Stimulated activated CD4-positive, alpha-beta T cell treated with anti-CD3 and anti-CD28 coated beads, Interleukin-15, amount 100 ng/mL, for 24 hours (primary cell): ENCODE data around the gene HLA-DRB5.
"Not testable (repeated sequence)": the region's sequence is repeated elsewhere in the genome, so short reads cannot be mapped to it uniquely, and the experiment has no call there.

Source experiments
- DNase-seq: peaks from one replicate; pipeline ENCODE4 v3.0.0-alpha.2; 2020

HLA-DRB5 gene

GRCh38 chr6:32492351-32492750 lies 37.7 kb downstream of the HLA-DRB5 start:
- DNase-seq = no peak

- DNase-seq = no peak
Observed at GRCh38 chr6:32491700-32492099, 38.4 kb downstream of the HLA-DRB5 start.

DNA sequence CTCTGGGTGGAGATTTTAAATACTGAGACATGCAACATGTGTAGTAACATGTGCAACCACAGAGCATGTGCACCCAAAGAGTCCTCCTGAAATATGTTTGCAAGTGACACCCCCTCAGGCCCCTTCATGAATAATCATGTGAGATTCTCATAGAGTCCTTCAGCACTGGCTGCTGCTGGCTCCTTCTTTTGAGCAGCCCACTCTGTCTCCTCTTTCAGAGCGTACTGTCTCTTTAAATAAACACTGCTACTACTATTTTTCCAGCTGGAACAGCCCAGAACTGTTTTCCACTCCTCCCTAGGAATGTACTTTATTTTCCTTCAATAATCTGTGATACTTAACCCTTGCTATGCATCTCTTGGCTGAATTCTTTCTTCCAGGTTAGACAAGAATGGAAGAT lies 42.0 kb downstream of the HLA-DRB5 start:
- no peak for DNase-seq

DNA sequence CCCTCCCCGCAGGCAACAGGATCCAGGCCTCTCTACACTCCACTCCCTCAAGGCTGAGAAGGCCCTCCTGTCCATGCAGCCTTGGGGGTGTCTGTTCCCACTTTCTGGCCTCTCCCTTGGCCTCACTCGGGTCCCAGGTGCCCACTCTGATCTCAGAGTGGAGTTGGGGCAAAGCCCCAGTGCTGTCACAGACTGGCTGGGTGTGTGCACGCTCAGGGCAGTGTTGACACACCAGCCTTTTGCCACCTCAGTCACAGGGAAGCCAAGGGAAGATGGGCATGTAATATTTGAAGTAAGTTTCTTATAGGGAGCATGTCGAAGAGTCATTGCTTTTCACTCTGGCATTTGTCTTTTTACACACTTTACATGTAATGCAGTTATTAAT lies 45.5 kb downstream of the HLA-DRB5 start:
- DNase-seq = no peak

DNA sequence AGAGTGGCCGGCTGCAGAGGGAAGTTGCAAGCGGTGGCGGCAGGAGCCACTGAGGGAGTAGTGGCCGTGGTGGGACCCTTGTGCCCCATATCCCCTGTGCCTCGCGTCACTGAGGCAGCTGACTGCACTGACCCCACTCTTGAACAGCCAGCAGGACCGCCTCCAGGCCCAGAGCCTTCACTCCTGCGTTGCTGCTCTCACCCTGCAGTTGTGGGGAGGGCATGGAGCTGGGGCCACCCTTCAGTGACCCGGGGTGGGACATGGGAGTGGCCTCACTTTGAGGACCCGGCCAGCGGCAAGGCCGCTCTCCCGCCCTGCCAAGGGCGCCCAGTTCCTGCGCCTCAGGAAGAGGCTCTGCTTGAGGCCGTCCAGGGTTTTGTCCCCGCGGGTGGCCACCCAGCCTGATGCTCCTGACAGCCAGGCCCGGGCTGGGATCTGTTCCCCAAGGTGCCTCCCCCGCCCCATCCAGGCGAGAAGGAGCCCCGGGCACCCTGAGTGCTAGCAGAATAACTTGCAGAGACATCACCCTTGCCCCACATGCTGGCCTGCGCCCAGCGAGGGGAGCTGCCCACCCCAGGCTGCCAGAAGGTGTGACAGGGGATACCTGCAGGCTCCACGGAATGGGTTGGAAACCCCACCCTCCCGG lies 46.0 kb downstream of the HLA-DRB5 start:
- no peak for DNase-seq

DNA sequence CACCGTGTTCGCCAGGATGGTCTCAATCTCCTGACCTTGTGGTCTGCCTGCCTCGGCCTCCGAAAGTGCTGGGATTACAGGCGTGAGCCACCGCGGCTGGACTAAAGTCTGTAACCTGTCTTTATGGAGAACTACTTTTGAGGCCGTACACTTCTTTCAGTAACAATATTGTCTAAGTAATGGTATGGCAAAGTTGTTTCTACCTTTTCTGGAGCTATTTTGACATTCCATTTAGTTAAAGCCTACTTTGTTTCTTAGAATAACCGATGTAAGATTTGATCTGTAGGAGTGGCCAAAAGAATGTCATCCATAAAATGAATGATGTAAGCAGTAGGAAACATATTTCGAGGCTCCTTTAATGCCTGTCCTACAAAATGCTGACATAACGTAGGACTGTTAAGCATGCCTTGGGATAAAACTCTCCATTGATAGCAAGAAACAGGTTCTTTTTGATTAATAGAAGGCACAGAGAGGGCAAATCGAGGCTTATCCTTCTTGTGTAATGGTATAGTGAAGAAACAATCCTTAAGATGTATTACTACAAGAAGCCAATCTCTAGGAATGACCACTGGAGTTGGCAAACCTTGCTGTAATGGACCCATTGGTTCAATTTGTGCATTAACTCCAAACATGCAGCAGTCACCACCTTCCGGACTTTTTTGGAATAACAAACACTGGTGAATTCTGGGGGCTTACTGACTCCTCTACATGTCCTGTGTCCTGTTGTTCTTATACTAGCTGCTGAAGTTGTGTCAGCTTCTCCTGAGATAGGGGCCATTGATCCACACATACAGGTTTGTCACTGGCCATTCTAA lies 54.5 kb downstream of the HLA-DRB5 start:
- no peak for DNase-seq

GRCh38 chr6:32473376-32474348 lies 56.4 kb downstream of the HLA-DRB5 start:
- DNase-seq = not testable (repeated sequence)

DNA sequence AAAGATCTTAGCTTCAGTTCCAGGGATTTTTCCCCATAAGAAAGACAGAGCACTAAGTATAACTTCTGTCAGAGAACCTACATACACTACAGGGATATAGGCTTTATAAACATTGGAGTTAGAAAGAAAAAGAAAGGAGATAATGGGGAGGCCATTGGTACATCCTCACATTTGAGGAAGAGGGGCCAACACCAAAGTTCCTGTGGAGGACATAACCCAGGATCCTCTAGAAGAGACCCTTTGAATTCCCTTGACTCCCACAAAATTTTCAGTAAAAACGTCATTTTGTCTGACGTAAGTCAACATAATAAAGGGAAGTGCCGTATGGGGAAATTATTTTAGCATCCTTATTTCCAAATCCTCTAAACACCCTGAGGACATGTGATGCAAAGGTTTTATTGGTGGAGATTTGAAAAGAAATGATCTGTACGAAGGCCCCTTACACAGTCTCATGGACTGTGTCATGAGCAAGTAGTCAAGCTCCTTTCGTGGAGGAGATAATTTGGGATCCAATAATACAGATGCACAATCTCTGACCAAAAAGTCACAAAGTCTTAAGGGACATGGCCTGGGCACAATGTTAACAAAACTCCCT lies 57.2 kb downstream of the HLA-DRB5 start:
- no peak for DNase-seq

DNA sequence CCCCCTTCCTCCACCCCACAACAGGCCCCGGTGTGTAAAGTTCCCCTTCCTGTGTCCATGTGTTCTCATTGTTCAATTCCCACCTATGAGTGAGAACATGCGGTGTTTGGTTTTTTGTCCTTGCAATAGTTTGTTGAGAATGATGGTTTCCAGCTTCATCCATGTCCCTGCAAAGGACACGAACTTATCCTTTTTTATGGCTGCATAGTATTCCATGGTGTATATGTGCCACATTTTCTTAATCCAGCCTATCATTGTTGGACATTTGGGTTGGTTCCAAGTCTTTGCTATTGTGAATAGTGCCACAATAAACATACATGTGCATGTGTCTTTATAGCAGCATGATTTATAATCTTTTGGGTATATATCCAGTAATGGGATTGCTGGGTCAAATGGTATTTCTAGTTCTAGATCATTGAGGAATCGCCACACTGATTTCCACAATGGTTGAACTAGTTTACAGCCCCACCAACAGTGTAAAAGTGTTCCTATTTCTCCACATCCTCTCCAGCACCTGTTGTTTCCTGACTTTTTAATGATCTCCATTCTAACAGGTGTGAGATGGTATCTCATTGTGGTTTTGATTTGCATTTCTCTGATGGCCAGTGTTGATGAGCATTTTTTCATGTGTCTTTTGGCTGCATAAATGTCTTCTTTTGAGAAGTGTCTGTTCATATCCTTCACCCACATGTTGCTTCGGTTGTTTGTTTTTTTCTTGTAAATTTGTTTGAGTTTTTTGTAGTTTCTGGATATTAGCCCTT lies 62.2 kb downstream of the HLA-DRB5 start:
- not testable (repeated sequence) for DNase-seq
